WERI-Rb-1 (cell line): Measurements from ENCODE around the gene NKTR.
"Not testable (repeated sequence)": the region's sequence is repeated elsewhere in the genome, so short reads cannot be mapped to it uniquely, and the experiment has no call there.

Experiments
- DNase-seq: peaks from one replicate; pipeline ENCODE4 v3.0.0-alpha.2; 2020
- H3K27ac ChIP-seq: fragments of 250-450 bp; sonication (Bioruptor Pico); 2 replicates; pipeline ENCODE4 v1.5.1; 2020; ENCODE audit warnings: mild to moderate bottlenecking, moderate library complexity
- H3K27me3 ChIP-seq: fragments of 250-450 bp; sonication (Bioruptor Pico); 2 replicates; pipeline ENCODE4 v1.5.1; 2021; ENCODE audit warnings: mild to moderate bottlenecking, low read depth, moderate library complexity; ENCODE audit not compliant: insufficient read depth, severe bottlenecking
- H3K36me3 ChIP-seq: fragments of 250-450 bp; sonication (Bioruptor Pico); 2 replicates; pipeline ENCODE4 v1.5.1; 2020; ENCODE audit warnings: mild to moderate bottlenecking, moderate library complexity
- H3K4me3 ChIP-seq: 2 replicates; pipeline ENCODE4 v1.5.1; 2011; ENCODE audit warnings: low read depth, mild to moderate bottlenecking, control low read depth, low read length
- H3K9me3 ChIP-seq: fragments of 250-450 bp; sonication (Bioruptor Pico); 2 replicates; pipeline ENCODE4 v1.5.1; 2021; ENCODE audit warnings: mild to moderate bottlenecking, moderate library complexity; ENCODE audit not compliant: severe bottlenecking
- TF ChIP-seq, protein P1 (sequence below): IDR thresholded peaks from 2 replicates; pipeline ENCODE4 v1.5.1; 2011; ENCODE audit warnings: low read depth, mild to moderate bottlenecking, control low read depth, inconsistent platforms, low read length

The NKTR gene

GRCh38 chr3:42569593-42570142 lies 30.8 kb upstream of the NKTR start:
- H3K4me3 ChIP-seq: no peak overlapping the region
- peaks cover 41% of the 10 kb centered on the region for H3K36me3 ChIP-seq
- DNase-seq: peak; percentile 75
- H3K9me3 ChIP-seq: no peaks in the 10 kb centered on the region
- no peaks in the 10 kb centered on the region for H3K27me3 ChIP-seq
- TF ChIP-seq, protein P1, sequence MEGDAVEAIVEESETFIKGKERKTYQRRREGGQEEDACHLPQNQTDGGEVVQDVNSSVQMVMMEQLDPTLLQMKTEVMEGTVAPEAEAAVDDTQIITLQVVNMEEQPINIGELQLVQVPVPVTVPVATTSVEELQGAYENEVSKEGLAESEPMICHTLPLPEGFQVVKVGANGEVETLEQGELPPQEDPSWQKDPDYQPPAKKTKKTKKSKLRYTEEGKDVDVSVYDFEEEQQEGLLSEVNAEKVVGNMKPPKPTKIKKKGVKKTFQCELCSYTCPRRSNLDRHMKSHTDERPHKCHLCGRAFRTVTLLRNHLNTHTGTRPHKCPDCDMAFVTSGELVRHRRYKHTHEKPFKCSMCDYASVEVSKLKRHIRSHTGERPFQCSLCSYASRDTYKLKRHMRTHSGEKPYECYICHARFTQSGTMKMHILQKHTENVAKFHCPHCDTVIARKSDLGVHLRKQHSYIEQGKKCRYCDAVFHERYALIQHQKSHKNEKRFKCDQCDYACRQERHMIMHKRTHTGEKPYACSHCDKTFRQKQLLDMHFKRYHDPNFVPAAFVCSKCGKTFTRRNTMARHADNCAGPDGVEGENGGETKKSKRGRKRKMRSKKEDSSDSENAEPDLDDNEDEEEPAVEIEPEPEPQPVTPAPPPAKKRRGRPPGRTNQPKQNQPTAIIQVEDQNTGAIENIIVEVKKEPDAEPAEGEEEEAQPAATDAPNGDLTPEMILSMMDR: no peak
- H3K27ac ChIP-seq: peak overlapping the region; percentile 33; the same call in 1 of the 2 replicates

- DNase-seq: peak; percentile 71
- peaks cover 28% of the 10 kb centered on the region for H3K36me3 ChIP-seq
- no peaks in the 10 kb centered on the region for H3K27me3 ChIP-seq
- H3K9me3 ChIP-seq: no peaks in the 10 kb centered on the region
- H3K4me3 ChIP-seq: no peak overlapping the region
- TF ChIP-seq, protein P1: peak; percentile 87
- no peak overlapping the region for H3K27ac ChIP-seq
Observed at GRCh38 chr3:42572278-42572677, 28.2 kb upstream of the NKTR start.

GRCh38 chr3:42575137-42575741 lies 25.2 kb upstream of the NKTR start:
- Histone ChIP-seq H3K4me3 (no peak overlapping the region), H3K36me3 (peaks cover 19% of the 10 kb centered on the region), H3K27me3 (no peaks in the 10 kb centered on the region), H3K9me3 (no peaks in the 10 kb centered on the region), H3K27ac (no peak overlapping the region)
- DNase-seq: no peak
- TF ChIP-seq, protein P1: no peak

DNA sequence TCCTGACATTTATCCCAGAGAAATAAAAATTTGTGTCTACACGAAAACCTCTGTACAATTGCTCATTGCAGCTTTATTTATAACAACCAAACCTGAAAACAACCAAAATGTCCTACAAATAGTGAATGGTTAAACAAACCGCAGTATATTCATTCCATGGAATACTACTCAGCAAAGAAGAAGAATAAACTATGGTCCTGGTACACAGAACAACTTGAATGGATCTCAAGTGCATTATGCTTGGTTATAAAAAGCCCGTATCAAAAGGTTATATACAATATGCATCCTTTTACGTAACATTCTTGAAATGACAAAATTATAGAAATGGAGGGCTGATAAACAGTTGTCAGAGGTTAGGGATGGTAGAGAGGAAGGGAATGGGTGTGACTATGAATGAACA lies 22.4 kb upstream of the NKTR start:
- H3K27ac ChIP-seq: no peak overlapping the region
- H3K4me3 ChIP-seq: no peak overlapping the region
- TF ChIP-seq, protein P1: no peak
- H3K36me3 ChIP-seq: peaks cover 19% of the 10 kb centered on the region
- H3K9me3 ChIP-seq: no peaks in the 10 kb centered on the region
- H3K27me3 ChIP-seq: no peaks in the 10 kb centered on the region
- no peak for DNase-seq

DNA sequence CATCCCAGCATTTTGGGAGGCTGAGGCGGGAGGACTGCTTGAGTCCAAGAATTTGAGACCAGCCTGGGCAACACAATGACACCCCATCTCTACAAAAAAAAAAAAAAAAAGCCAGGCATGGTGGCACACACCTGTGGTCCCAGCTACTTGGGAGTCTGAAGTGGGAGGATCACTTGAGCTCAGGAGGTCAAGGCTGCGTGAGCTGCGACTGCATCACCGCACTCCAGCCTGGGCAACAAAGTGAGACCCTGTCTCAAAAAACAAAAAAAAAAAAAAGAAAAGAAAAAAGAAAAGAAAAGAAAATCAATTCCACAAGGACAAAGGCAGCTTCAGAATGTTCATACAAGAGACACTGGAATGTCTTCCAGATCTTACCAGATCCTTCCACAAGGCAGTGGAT lies 21.1 kb upstream of the NKTR start:
- not testable (repeated sequence) for H3K27ac ChIP-seq, DNase-seq, H3K27me3 ChIP-seq, H3K9me3 ChIP-seq, H3K4me3 ChIP-seq
- peaks cover 13% of the 10 kb centered on the region for H3K36me3 ChIP-seq

- TF ChIP-seq, protein P1: no peak
- DNase-seq: no peak
- no peaks in the 10 kb centered on the region for H3K27me3 ChIP-seq
- H3K9me3 ChIP-seq: no peaks in the 10 kb centered on the region
- H3K36me3 ChIP-seq: peaks cover 3% of the 10 kb centered on the region
- peak overlapping the region; percentile 87 for H3K27ac ChIP-seq
- H3K4me3 ChIP-seq: peak overlapping the region; percentile 87
Observed at GRCh38 chr3:42581400-42581708, 19.1 kb upstream of the NKTR start.
